ENCODE data around the gene C3orf22.

Gene C3orf22

GRCh38 chr3:126542340-126543241, 16.1 kb downstream of the C3orf22 start:
- Histone ChIP-seq H3K9me3 (ENCODE audit: control insufficient read depth in 2 of 2, low read length in 2 of 2) (no peaks in the 10 kb centered on the region), H3K27me3 (ENCODE audit: control insufficient read depth in 2 of 2, insufficient read depth in 2 of 2, low read length in 2 of 2) (no peaks in the 10 kb centered on the region), H3K36me3 (ENCODE audit: control insufficient read depth in 2 of 2, insufficient read depth in 2 of 2, low read length in 2 of 2) (no peaks in the 10 kb centered on the region), H3K9ac (ENCODE audit: low read depth in 1 of 2, low read length in 2 of 2) (no peak overlapping the region), H3K27ac (ENCODE audit: low read depth in 2 of 2, low read length in 2 of 2) (no peak overlapping the region), H3K4me3 (ENCODE audit: low read length in 2 of 2) (no peak overlapping the region), H3K4me1 (ENCODE audit: control insufficient read depth in 2 of 2, insufficient read depth in 2 of 2, low read length in 2 of 2) (peaks cover 0 to 3% of the 10 kb centered on the region in 2 donors)

- no peak overlapping the region for H3K27ac ChIP-seq (ENCODE audit: low read depth in 2 of 2, low read length in 2 of 2)
- no peaks in the 10 kb centered on the region for H3K36me3 ChIP-seq (ENCODE audit: control insufficient read depth in 2 of 2, insufficient read depth in 2 of 2, low read length in 2 of 2)
- no peak overlapping the region for H3K9ac ChIP-seq (ENCODE audit: low read depth in 1 of 2, low read length in 2 of 2)
- no peaks in the 10 kb centered on the region for H3K9me3 ChIP-seq (ENCODE audit: control insufficient read depth in 2 of 2, low read length in 2 of 2)
- H3K4me3 ChIP-seq (ENCODE audit: low read length in 2 of 2), result no peak overlapping the region
- H3K27me3 ChIP-seq (ENCODE audit: control insufficient read depth in 2 of 2, insufficient read depth in 2 of 2, low read length in 2 of 2), result no peaks in the 10 kb centered on the region
- peaks cover 0 to 3% of the 10 kb centered on the region in 2 donors for H3K4me1 ChIP-seq (ENCODE audit: control insufficient read depth in 2 of 2, insufficient read depth in 2 of 2, low read length in 2 of 2)
Measured at GRCh38 chr3:126541628-126542339, 16.9 kb downstream of the C3orf22 start.

- Histone ChIP-seq H3K9ac (ENCODE audit: low read depth in 1 of 2, low read length in 2 of 2) (peak overlapping the region in 1 of 2 donors; percentile 2), H3K4me3 (ENCODE audit: low read length in 2 of 2) (no peak overlapping the region), H3K27me3 (ENCODE audit: control insufficient read depth in 2 of 2, insufficient read depth in 2 of 2, low read length in 2 of 2) (no peaks in the 10 kb centered on the region), H3K27ac (ENCODE audit: low read depth in 2 of 2, low read length in 2 of 2) (no peak overlapping the region), H3K4me1 (ENCODE audit: control insufficient read depth in 2 of 2, insufficient read depth in 2 of 2, low read length in 2 of 2) (peaks cover 0 to 3% of the 10 kb centered on the region in 2 donors), H3K9me3 (ENCODE audit: control insufficient read depth in 2 of 2, low read length in 2 of 2) (no peaks in the 10 kb centered on the region), H3K36me3 (ENCODE audit: control insufficient read depth in 2 of 2, insufficient read depth in 2 of 2, low read length in 2 of 2) (no peaks in the 10 kb centered on the region)
Measured at GRCh38 chr3:126540951-126541627, 17.6 kb downstream of the C3orf22 start.

GRCh38 chr3:126540342-126540849, 18.3 kb downstream of the C3orf22 start:
- Histone ChIP-seq H3K27me3 (ENCODE audit: control insufficient read depth in 2 of 2, insufficient read depth in 2 of 2, low read length in 2 of 2) (no peaks in the 10 kb centered on the region), H3K9ac (ENCODE audit: low read depth in 1 of 2, low read length in 2 of 2) (no peak overlapping the region), H3K27ac (ENCODE audit: low read depth in 2 of 2, low read length in 2 of 2) (no peak overlapping the region), H3K4me3 (ENCODE audit: low read length in 2 of 2) (no peak overlapping the region), H3K36me3 (ENCODE audit: control insufficient read depth in 2 of 2, insufficient read depth in 2 of 2, low read length in 2 of 2) (no peaks in the 10 kb centered on the region), H3K9me3 (ENCODE audit: control insufficient read depth in 2 of 2, low read length in 2 of 2) (no peaks in the 10 kb centered on the region), H3K4me1 (ENCODE audit: control insufficient read depth in 2 of 2, insufficient read depth in 2 of 2, low read length in 2 of 2) (peaks cover 0 to 3% of the 10 kb centered on the region in 2 donors)

- Histone ChIP-seq H3K9ac (ENCODE audit: low read depth in 1 of 2, low read length in 2 of 2) (no peak overlapping the region), H3K36me3 (ENCODE audit: control insufficient read depth in 2 of 2, insufficient read depth in 2 of 2, low read length in 2 of 2) (no peaks in the 10 kb centered on the region), H3K4me3 (ENCODE audit: low read length in 2 of 2) (no peak overlapping the region), H3K27ac (ENCODE audit: low read depth in 2 of 2, low read length in 2 of 2) (no peak overlapping the region), H3K4me1 (ENCODE audit: control insufficient read depth in 2 of 2, insufficient read depth in 2 of 2, low read length in 2 of 2) (peaks cover 0 to 3% of the 10 kb centered on the region in 2 donors), H3K27me3 (ENCODE audit: control insufficient read depth in 2 of 2, insufficient read depth in 2 of 2, low read length in 2 of 2) (no peaks in the 10 kb centered on the region), H3K9me3 (ENCODE audit: control insufficient read depth in 2 of 2, low read length in 2 of 2) (no peaks in the 10 kb centered on the region)
Measured at GRCh38 chr3:126539558-126540250, 19.0 kb downstream of the C3orf22 start.

GRCh38 chr3:126538966-126539365, 19.8 kb downstream of the C3orf22 start:
- H3K27me3 ChIP-seq (ENCODE audit: control insufficient read depth in 2 of 2, insufficient read depth in 2 of 2, low read length in 2 of 2), result no peaks in the 10 kb centered on the region
- no peak overlapping the region for H3K4me3 ChIP-seq (ENCODE audit: low read length in 2 of 2)
- H3K36me3 ChIP-seq (ENCODE audit: control insufficient read depth in 2 of 2, insufficient read depth in 2 of 2, low read length in 2 of 2), result no peaks in the 10 kb centered on the region
- peak overlapping the region in 1 of 2 donors; percentile 2 for H3K9ac ChIP-seq (ENCODE audit: low read depth in 1 of 2, low read length in 2 of 2)
- H3K4me1 ChIP-seq (ENCODE audit: control insufficient read depth in 2 of 2, insufficient read depth in 2 of 2, low read length in 2 of 2), result peaks cover 0 to 3% of the 10 kb centered on the region in 2 donors
- no peak overlapping the region for H3K27ac ChIP-seq (ENCODE audit: low read depth in 2 of 2, low read length in 2 of 2)
- H3K9me3 ChIP-seq (ENCODE audit: control insufficient read depth in 2 of 2, low read length in 2 of 2), result no peaks in the 10 kb centered on the region

GRCh38 chr3:126538316-126538715, 20.4 kb downstream of the C3orf22 start:
- Histone ChIP-seq H3K9ac (ENCODE audit: low read depth in 1 of 2, low read length in 2 of 2) (no peak overlapping the region), H3K4me3 (ENCODE audit: low read length in 2 of 2) (no peak overlapping the region), H3K4me1 (ENCODE audit: control insufficient read depth in 2 of 2, insufficient read depth in 2 of 2, low read length in 2 of 2) (peaks cover 0 to 3% of the 10 kb centered on the region in 2 donors), H3K27ac (ENCODE audit: low read depth in 2 of 2, low read length in 2 of 2) (no peak overlapping the region), H3K27me3 (ENCODE audit: control insufficient read depth in 2 of 2, insufficient read depth in 2 of 2, low read length in 2 of 2) (no peaks in the 10 kb centered on the region), H3K36me3 (ENCODE audit: control insufficient read depth in 2 of 2, insufficient read depth in 2 of 2, low read length in 2 of 2) (no peaks in the 10 kb centered on the region), H3K9me3 (ENCODE audit: control insufficient read depth in 2 of 2, low read length in 2 of 2) (no peaks in the 10 kb centered on the region)

- Histone ChIP-seq H3K4me1 (ENCODE audit: control insufficient read depth in 2 of 2, insufficient read depth in 2 of 2, low read length in 2 of 2) (peaks cover 0 to 3% of the 10 kb centered on the region in 2 donors), H3K36me3 (ENCODE audit: control insufficient read depth in 2 of 2, insufficient read depth in 2 of 2, low read length in 2 of 2) (no peaks in the 10 kb centered on the region), H3K27ac (ENCODE audit: low read depth in 2 of 2, low read length in 2 of 2) (no peak overlapping the region), H3K9me3 (ENCODE audit: control insufficient read depth in 2 of 2, low read length in 2 of 2) (no peaks in the 10 kb centered on the region), H3K9ac (ENCODE audit: low read depth in 1 of 2, low read length in 2 of 2) (no peak overlapping the region), H3K27me3 (ENCODE audit: control insufficient read depth in 2 of 2, insufficient read depth in 2 of 2, low read length in 2 of 2) (no peaks in the 10 kb centered on the region), H3K4me3 (ENCODE audit: low read length in 2 of 2) (no peak overlapping the region)
Measured at GRCh38 chr3:126537730-126538281, 20.9 kb downstream of the C3orf22 start.

- no peaks in the 10 kb centered on the region for H3K9me3 ChIP-seq (ENCODE audit: control insufficient read depth in 2 of 2, low read length in 2 of 2)
- no peak overlapping the region for H3K4me3 ChIP-seq (ENCODE audit: low read length in 2 of 2)
- no peaks in the 10 kb centered on the region for H3K36me3 ChIP-seq (ENCODE audit: control insufficient read depth in 2 of 2, insufficient read depth in 2 of 2, low read length in 2 of 2)
- H3K4me1 ChIP-seq (ENCODE audit: control insufficient read depth in 2 of 2, insufficient read depth in 2 of 2, low read length in 2 of 2), result peaks cover 0 to 3% of the 10 kb centered on the region in 2 donors
- H3K9ac ChIP-seq (ENCODE audit: low read depth in 1 of 2, low read length in 2 of 2), result no peak overlapping the region
- no peaks in the 10 kb centered on the region for H3K27me3 ChIP-seq (ENCODE audit: control insufficient read depth in 2 of 2, insufficient read depth in 2 of 2, low read length in 2 of 2)
- no peak overlapping the region for H3K27ac ChIP-seq (ENCODE audit: low read depth in 2 of 2, low read length in 2 of 2)
Measured at GRCh38 chr3:126537116-126537729, 21.5 kb downstream of the C3orf22 start.

Measured in mucosa of rectum (tissue), 2 donors.